Ovary (tissue), 9 donors: Measurements from ENCODE around the gene RNF38. TPM values are rescaled to one million over a fixed set of nuclear protein-coding genes. Genes with fewer than 3 reads are reported as not detected.
A peak's percentile ranks its signal among the peaks of the same experiment; 100 is the strongest.

ENCODE experiments used
- DNase-seq, 5 donors: peaks; one replicate each; pipeline ENCODE4 v3.0.0-alpha.2; 2019 to 2020
- H3K27ac ChIP-seq, 2 donors: fragments of 200-600 bp; one replicate each; pipeline versions ENCODE4 v1.5.1 to v1.8.0; 2019 to 2022
- H3K27me3 ChIP-seq: fragments of 200-600 bp; one replicate; pipeline ENCODE4 v1.8.0; 2022
- H3K36me3 ChIP-seq: fragments of 200-600 bp; sonication (generic); one replicate; pipeline ENCODE4 v1.5.1; 2019
- H3K4me1 ChIP-seq: one replicate; pipeline ENCODE4 v1.8.1; 2013; ENCODE audit warnings: mild to moderate bottlenecking, moderate library complexity; ENCODE audit not compliant: insufficient read depth
- H3K4me3 ChIP-seq: fragments of 200-600 bp; sonication (generic); one replicate; pipeline ENCODE4 v1.5.1; 2017
- H3K9me3 ChIP-seq, 2 donors: fragments of 200-600 bp in 1 of 2; sonication (generic) in 1 of 2; one replicate each; pipeline versions ENCODE4 v1.5.1 to v1.8.1; 2013 to 2019; ENCODE audit warnings: mild to moderate bottlenecking in 1 of 2, moderate library complexity in 1 of 2
- EP300 ChIP-seq: sonication (generic); formaldehyde crosslinking; IDR thresholded peaks from one replicate; pipeline ENCODE4 v1.6.1; 2017; ENCODE audit warnings: antibody characterized with exemption
- POLR2A ChIP-seq: fragments of 450-650 bp; IDR thresholded peaks from one replicate; pipeline ENCODE4 v1.6.1; 2017; ENCODE audit warnings: antibody characterized with exemption, mild to moderate bottlenecking, moderate library complexity
- WGBS, 3 donors: extraction: QIAGEN DNeasy Blood & Tissue Kit in 1 of 3; methylation state at CpG; one replicate each; pipeline versions ENCODE4 v1.1.5 to v1.1.7; 2013 to 2017; 5-methylcytosine and 5-hydroxymethylcytosine counted together
- intact Hi-C, 4 donors: fragments of 100-400 bp; cut with DNase I; formaldehyde crosslinking; loops; one replicate each; pipeline versions ENCODE4 v1.11.0 to v1.15.1; 2022 to 2023
- polyA plus RNA-seq, 2 donors: library from polyadenylated mRNA; stranded (reverse); fragments of 200-250 nt in 1 of 2; fragments of 350-450 nt in 1 of 2; fragmentation: Illumina TruSeq in 1 of 2; extraction: RNeasy Lipid Tissue Mini Kit (QIAGEN cat#74804) in 1 of 2; gene quantifications; one replicate each; pipeline ENCODE4 v1.2.3, GENCODE V29; 2013 to 2014
- total RNA-seq, 7 donors: library from RNA; depleted of rRNA in 2 of 7; stranded (reverse); fragments of >200 nt in 2 of 7; fragmentation: NEBNext Ultra II Directional in 3 of 7; extraction: Animal tissue kit (Norgen Biotek cat#: 25700) in 3 of 7; gene quantifications; one replicate each; pipeline versions ENCODE4 v1.1.0 to v1.2.4, GENCODE V29; 2016 to 2023
- TF ChIP-seq, protein P1 (sequence below), 3 donors: fragments of 450-650 bp in 2 of 3; fragments of 200-600 bp in 1 of 3; IDR thresholded peaks; one replicate each; pipeline versions ENCODE4 v1.5.1 to v1.8.0; 2016 to 2022; ENCODE audit warnings: antibody characterized with exemption in 3 of 3, mild to moderate bottlenecking in 1 of 3
- donor health status: DM: no; HTN: no; CAD: no; lungs with moderate emphysema.
- donor health status: DM: no; HTN: no; CAD: no.
- donor health status: Bipolar disorder and iron deficiency.
- donor health status: DM: yes; HTN: yes; CAD: no.
- donor health status: DM: no; HTN: no; CAD: no.
- donor health status: DM: yes; HTN: yes; CAD: no.

The RNF38 gene
- total and polyA plus RNA-seq, 9 donors = 30.4 to 81.3 (median 55.7) TPM

DNA sequence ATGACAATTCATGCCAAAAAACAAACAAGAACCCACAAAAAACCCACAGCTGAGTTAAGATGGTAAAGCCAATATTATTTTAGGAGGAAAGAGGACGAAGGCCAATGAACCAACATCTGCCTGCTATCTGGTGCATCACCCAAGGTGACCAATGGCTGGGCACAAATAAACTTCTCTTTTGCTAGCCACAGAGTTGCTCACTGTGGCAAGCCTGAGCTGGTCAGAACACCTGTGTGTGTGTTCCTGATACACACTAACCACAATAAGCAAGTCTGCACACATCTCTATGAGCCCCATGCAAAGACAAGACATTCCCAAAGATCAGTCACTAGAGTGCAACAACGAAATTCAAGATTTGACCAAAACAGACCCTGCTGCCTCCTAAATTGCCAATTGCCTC, 63.1 kb downstream of the RNF38 start:
- Histone ChIP-seq H3K36me3 (no peaks in the 10 kb centered on the region), H3K27ac (no peak overlapping the region), H3K9me3 (no peaks in the 10 kb centered on the region), H3K27me3 (no peaks in the 10 kb centered on the region), H3K4me1 (no peaks in the 10 kb centered on the region), H3K4me3 (no peak overlapping the region)
- no peak for TF ChIP-seq POLR2A
- WGBS, 3 donors = 90 to 94% (median 90%) methylated on average over 2 of the region's 2 CpGs
- intact Hi-C loops = no loop called here
- no peak for DNase-seq

DNA sequence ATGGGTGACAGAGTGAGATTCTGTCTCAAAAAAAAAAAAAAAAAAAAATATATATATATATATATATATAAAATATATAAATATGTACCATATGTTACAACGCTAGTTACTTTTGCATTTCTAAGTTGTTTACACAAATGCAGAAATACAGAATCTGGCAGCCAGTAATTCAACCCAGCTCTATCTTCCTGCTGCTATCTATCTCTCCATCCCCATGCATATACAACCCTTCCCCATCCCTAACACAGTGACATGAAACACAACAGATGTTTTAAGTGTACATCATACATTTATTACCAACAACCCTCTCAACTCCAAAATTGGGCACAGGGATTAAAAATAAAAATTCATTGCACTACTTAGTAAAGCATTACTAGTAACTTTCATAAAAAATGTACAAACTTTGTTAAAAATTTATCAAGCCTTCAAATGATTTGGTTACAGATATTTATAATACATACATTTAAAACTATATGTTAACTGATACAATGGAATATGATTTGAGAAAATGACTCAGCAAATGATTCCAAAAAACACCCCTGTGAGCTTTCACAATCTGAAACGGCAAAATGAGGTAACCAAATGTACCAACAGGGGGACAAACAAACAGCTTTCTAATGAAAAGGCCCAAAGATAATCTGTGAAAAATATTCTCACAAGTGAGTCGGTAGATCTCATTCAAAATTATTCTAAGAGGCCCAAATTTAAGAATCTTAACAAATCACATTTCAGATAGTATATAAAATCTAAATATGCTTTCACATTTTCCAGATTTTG, 63.8 kb downstream of the RNF38 start:
- H3K27ac ChIP-seq = no peak overlapping the region
- no peak for DNase-seq
- 75 to 78% (median 78%) methylated on average over 3 of the region's 3 CpGs for WGBS, 3 donors
- no peaks in the 10 kb centered on the region for H3K27me3 ChIP-seq
- no peak overlapping the region for H3K4me3 ChIP-seq
- H3K4me1 ChIP-seq = no peaks in the 10 kb centered on the region
- no peaks in the 10 kb centered on the region for H3K9me3 ChIP-seq
- intact Hi-C loops = no loop called here
- H3K36me3 ChIP-seq = no peaks in the 10 kb centered on the region
- no peak for TF ChIP-seq POLR2A
- TF ChIP-seq, protein P1, sequence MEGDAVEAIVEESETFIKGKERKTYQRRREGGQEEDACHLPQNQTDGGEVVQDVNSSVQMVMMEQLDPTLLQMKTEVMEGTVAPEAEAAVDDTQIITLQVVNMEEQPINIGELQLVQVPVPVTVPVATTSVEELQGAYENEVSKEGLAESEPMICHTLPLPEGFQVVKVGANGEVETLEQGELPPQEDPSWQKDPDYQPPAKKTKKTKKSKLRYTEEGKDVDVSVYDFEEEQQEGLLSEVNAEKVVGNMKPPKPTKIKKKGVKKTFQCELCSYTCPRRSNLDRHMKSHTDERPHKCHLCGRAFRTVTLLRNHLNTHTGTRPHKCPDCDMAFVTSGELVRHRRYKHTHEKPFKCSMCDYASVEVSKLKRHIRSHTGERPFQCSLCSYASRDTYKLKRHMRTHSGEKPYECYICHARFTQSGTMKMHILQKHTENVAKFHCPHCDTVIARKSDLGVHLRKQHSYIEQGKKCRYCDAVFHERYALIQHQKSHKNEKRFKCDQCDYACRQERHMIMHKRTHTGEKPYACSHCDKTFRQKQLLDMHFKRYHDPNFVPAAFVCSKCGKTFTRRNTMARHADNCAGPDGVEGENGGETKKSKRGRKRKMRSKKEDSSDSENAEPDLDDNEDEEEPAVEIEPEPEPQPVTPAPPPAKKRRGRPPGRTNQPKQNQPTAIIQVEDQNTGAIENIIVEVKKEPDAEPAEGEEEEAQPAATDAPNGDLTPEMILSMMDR (IDR thresholded peaks at IDR 0.05) = no peak
- TF ChIP-seq EP300 = no peak

DNA sequence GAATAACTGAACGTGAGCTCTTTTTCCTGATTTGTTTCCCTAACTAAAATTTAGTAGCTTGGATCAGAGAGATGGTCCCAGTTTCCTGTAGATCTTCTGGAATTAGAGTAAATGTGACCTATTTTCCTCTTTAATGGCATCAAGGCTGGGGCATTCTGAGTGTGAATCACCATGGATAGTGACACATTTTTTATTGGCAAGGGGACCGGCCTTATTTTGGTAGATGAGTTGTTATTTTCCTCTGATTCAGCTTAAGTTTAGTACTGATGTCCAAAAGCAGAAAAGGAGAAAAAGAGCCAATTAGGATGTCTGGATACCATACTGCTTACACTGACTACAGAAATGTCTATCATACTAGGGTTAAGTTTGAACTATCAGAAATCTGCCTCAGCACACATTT, 68.1 kb downstream of the RNF38 start:
- H3K4me1 ChIP-seq = no peaks in the 10 kb centered on the region
- no peaks in the 10 kb centered on the region for H3K9me3 ChIP-seq
- no peak for DNase-seq
- H3K27ac ChIP-seq = no peak overlapping the region
- no peak overlapping the region for H3K4me3 ChIP-seq
- H3K36me3 ChIP-seq = no peaks in the 10 kb centered on the region
- TF ChIP-seq EP300 = no peak
- TF ChIP-seq, protein P1 (IDR thresholded peaks at IDR 0.05) = no peak
- TF ChIP-seq POLR2A = no peak
- WGBS, 3 donors = 48 to 54% (median 50%) methylated on average over 2 of the region's 2 CpGs
- intact Hi-C loops = no loop called here
- no peaks in the 10 kb centered on the region for H3K27me3 ChIP-seq

DNA sequence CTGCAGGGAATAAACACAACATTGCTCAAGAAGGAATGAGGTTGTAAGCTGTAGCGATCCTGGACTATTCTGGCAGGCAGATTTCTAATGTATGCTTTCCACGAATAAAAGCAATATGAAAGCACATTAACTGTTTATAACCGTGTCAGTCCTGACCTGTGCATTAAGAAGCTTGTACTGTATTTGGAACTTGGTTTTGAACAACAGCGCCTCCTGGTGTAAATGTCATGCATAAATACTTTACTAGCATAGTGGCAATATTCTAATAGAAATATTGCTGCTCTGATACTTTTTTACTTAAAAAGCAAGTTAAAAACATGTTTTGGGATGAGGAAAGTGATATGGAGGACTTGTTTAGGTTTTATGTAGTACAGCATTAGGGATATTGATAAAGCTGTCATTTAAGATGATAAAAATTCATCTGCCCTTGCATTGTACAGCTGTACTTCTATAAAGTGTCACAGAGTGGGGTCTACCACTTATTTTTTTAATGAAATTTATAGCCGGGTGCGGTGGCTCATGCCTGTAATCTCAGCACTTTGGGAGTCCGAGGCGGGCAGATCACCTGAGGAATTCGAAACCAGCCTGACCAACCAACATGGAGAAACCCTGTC, 71.2 kb downstream of the RNF38 start:
- Histone ChIP-seq H3K4me3 (no peak overlapping the region), H3K9me3 (no peaks in the 10 kb centered on the region), H3K36me3 (no peaks in the 10 kb centered on the region), H3K4me1 (no peaks in the 10 kb centered on the region), H3K27me3 (no peaks in the 10 kb centered on the region), H3K27ac (no peak overlapping the region)
- peak in 1 of 5 donors; percentile 47 for DNase-seq
- no peak for TF ChIP-seq EP300
- TF ChIP-seq, protein P1 (IDR thresholded peaks at IDR 0.05) = peak; percentile 70 to 76 (median 75)
- TF ChIP-seq POLR2A = no peak
- intact Hi-C loops = loop anchor here (5.0 to 10.0 kb wide), 4 partner anchors 134 to 372 kb away; partner anchors contain the start of genes OR2S2 (in 2 of the 4) and CLTA (in 1 of the 4)
- 23 to 33% (median 29%) methylated on average over 9 of the region's 9 CpGs for WGBS, 3 donors
